Adipose tissue (tissue), 3 donors: ENCODE measurements around the gene SPATA24. TPM values are rescaled to one million over a fixed set of nuclear protein-coding genes. Genes with fewer than 3 reads are reported as not detected.

Experiments
- H3K27ac ChIP-seq: one replicate; pipeline ENCODE4 v1.5.1; 2013; ENCODE audit warnings: low read depth, low read length
- WGBS, 3 donors: extraction: QIAGEN DNeasy Blood & Tissue Kit; methylation state at CpG; one replicate each; pipeline ENCODE4 v1.1.7; 2013; 5-methylcytosine and 5-hydroxymethylcytosine counted together
- polyA plus RNA-seq, 3 donors: library from polyadenylated mRNA; stranded (reverse); fragments of 200-250 nt; gene quantifications; one replicate each; pipeline ENCODE4 v1.2.3, GENCODE V29; 2013
- donor health status: healthy with polysubstance abuse.
- donor health status: Bipolar disorder and iron deficiency.
- donor health status: healthy.

The SPATA24 gene
- polyA plus RNA-seq, 3 donors = 4.1 to 8.5 (median 4.4) TPM

- no peak overlapping the region for H3K27ac ChIP-seq
- 69 to 76% (median 74%) methylated on average over 7 of the region's 7 CpGs for WGBS, 3 donors
Measured at GRCh38 chr5:139402561-139403158, 1.2 kb downstream of the SPATA24 start.

DNA sequence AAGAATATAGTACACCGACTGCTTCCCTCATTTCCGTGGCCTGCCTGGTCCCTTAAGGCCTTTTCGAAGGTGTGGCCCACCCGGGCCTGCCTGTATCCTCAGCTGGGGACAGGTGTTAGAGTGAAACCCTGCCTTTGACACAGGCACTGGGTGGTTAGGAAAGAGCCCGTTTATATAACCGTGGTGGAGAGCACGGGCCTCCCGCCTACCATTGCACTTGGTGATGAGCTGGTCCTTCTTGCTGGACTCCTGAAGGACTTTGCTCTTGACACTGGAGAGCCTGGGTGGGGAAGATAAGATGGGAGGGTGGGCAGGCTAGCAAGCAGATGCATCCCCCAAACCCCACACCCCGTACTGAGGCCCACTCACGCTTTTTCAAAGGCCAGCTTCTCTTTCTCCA, 2.3 kb downstream of the SPATA24 start:
- 91 to 96% (median 95%) methylated on average over 10 of the region's 10 CpGs for WGBS, 3 donors
- H3K27ac ChIP-seq = no peak overlapping the region

GRCh38 chr5:139399501-139400121, 4.3 kb downstream of the SPATA24 start:
- WGBS, 3 donors = 83 to 87% (median 85%) methylated on average over 6 of the region's 6 CpGs
- no peak overlapping the region for H3K27ac ChIP-seq

- no peak overlapping the region for H3K27ac ChIP-seq
- 50 to 59% (median 51%) methylated on average over 6 of the region's 6 CpGs for WGBS, 3 donors
Measured at GRCh38 chr5:139397921-139398320, 6.0 kb downstream of the SPATA24 start.

DNA sequence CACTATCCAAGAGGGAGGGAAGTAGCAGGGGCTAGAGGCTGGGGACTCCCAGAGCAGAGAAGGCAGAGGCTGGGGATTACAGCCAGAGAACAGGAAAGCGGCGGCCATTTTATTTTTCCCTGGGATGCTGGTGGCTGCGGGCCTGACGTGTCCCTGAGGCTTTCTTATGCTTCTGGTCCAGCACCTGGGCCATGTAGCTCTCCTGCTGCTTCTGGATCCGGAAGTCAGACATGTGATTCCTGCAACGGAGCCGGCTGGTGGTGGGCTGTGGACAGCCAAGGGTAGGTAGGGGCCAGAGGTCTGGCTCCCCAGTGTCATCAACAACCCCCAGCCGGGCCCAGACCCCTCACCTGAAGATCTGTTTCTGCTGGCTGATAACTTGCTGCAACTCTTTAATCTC, 7.2 kb downstream of the SPATA24 start:
- no peak overlapping the region for H3K27ac ChIP-seq
- 85 to 95% (median 87%) methylated on average over 8 of the region's 8 CpGs for WGBS, 3 donors

DNA sequence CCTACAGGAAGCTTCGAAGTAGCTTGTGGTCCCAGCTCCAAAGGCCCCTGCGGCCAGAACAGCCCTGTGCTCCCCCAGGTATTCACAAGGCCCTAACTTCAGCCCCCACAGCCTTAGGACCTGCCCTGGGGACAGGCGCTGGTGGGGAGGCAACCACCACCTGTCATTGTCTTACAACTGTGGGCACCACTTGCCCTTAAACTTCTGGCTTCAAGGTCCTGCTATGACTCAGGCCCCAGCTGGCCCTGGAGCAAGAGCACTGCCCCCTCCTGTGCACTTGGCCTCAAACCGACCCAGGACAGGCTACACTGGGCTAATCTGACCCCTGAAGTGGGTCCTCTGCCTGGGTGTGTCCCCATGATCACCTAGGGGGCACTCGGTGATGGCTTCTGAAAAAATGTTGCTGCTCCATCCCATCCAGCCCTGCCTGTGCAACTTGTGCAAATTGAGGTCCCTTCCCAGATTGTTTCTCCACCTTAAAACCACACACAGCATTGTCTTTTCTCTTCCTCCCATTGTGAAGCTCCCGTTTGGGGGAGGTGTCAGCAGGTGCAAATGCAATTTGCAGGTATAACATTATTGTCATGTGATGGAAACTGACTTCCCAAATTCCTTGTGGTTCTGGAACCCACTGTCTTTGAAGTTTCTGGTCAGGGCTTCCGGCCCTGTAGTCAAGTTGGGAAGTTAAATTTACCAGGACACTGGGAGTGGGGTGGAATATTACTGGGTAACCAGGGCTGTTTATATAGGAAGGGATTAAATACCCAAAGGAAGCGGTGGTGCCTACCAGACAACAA, 7.8 kb downstream of the SPATA24 start:
- no peak overlapping the region for H3K27ac ChIP-seq
- 79 to 85% (median 82%) methylated on average over 8 of the region's 8 CpGs for WGBS, 3 donors

GRCh38 chr5:139394654-139395566, 9.0 kb downstream of the SPATA24 start, which contains the start of gene PROB1:
Gene PROB1 (minus strand): TSS chr5:139395104. CDS start chr5:139395081, 23 bp downstream.
- no peak within 1 kb of the TSS for H3K27ac ChIP-seq
- 17 to 44% (median 40%) methylated on average over 66 to 76 of the region's 76 CpGs for WGBS, 3 donors

DNA sequence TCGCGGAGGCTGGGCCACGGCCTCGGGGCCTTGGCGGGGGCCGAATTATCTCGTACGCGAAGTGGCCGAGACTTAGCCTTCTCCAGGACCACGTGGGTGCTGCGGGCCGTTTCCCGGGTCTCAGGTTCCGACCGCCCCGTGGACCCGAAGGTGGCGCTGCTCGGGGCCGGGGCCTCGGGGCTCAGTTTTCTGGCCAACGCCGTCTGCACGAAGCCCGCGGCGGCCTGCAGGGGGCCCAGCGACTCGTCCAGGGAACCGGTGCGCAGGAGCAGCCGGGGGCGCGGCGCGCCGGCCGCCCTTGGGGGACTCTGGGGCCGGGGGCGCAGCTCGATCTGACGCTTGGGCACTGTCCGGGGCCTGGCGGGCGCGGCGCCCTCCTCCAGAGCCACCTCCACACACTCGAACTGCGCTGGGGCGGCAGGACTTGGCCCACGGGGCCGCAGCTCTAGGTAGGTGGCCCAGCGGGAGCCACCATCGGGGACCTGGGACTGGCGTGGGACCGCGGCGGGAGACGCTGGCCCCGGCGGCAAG, 9.7 kb downstream of the SPATA24 start:
- no peak overlapping the region for H3K27ac ChIP-seq
- 2 to 10% (median 5%) methylated on average over 55 to 62 of the region's 62 CpGs for WGBS, 3 donors

DNA sequence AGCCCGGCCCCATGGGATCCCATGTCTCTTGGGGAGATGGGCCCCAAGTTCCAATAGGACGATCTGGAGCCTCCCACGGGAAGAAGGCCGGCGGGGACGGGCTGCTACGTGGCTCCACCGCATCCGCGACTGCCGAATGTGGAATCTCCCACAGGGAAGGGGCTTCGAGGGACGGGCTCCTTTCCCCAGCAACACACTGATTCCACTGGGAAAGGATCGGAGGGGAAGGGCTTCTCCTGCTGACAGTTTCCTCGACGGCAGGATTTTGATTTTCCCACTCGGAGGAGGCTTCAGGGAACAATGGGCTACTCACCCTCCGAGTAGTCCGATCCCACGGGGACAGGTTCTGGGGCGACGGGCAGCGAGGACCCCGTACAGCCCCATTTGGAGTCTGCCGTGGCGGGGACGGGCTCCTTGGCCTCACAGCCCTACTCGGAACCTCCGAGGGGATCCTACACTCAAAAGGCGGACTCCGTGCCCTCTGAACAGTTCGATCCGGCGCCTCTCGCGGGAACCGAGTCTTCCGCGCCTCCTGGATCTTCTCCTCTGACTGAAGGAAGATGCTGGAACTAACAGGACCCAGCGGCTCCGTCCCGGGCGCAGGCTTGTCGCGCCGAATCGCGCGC, 10.3 kb downstream of the SPATA24 start:
- no peak overlapping the region for H3K27ac ChIP-seq
- 10 to 18% (median 18%) methylated on average over 49 of the region's 49 CpGs for WGBS, 3 donors

GRCh38 chr5:139392678-139393496, 11.0 kb downstream of the SPATA24 start:
- H3K27ac ChIP-seq = no peak overlapping the region
- WGBS, 3 donors = 4 to 21% (median 11%) methylated on average over 68 to 77 of the region's 77 CpGs

GRCh38 chr5:139392324-139392677, 11.6 kb downstream of the SPATA24 start:
- no peak overlapping the region for H3K27ac ChIP-seq
- WGBS, 3 donors = 13 to 28% (median 25%) methylated on average over 32 to 36 of the region's 36 CpGs

- 42 to 71% (median 44%) methylated on average over 21 to 33 of the region's 33 CpGs for WGBS, 3 donors
- H3K27ac ChIP-seq = no peak overlapping the region
Measured at GRCh38 chr5:139391570-139392323, 12.1 kb downstream of the SPATA24 start.

- H3K27ac ChIP-seq = no peak overlapping the region
- WGBS, 3 donors = 69 to 88% (median 73%) methylated on average over 10 of the region's 10 CpGs
Measured at GRCh38 chr5:139390639-139391569, 13.0 kb downstream of the SPATA24 start.

GRCh38 chr5:139389701-139390638, 13.9 kb downstream of the SPATA24 start, which contains the start of gene MZB1:
Gene MZB1 (minus strand): TSS chr5:139389913. CDS start chr5:139389856, 57 bp downstream.
- H3K27ac ChIP-seq = no peak within 1 kb of the TSS
- 61 to 83% (median 67%) methylated on average over 11 of the region's 11 CpGs for WGBS, 3 donors
